Endometrium (tissue), 2 donors: ENCODE measurements around the gene PTPRD.

Source experiments
- FAIRE-seq: peaks from 2 replicates; lab custom pipeline; 2012; peaks lifted over from hg19 to GRCh38; lab: Jason Lieb, UNC
- donor health status: control.
- donor health status: control.

The PTPRD gene

DNA sequence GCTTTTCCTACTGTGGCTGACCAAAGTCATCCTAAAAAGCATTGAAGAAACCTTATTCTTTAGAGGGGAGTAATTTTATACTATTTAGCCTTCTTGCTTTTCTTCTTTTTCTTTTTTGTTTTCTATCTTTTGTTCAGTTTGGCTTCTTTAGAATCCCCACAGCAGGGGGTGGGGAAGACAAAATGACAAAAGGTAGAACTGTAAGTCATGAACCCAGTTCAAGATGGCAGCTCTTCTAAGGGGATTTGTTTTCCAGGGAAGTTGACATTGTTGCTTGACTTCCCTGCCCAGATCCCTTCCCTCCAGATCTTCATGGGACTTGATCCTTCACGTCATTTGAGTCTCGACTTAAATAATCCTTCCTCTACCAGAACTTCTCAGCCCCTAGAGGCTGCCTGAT, 2120.8 kb downstream of the PTPRD start:
- FAIRE-seq, result no peak

DNA sequence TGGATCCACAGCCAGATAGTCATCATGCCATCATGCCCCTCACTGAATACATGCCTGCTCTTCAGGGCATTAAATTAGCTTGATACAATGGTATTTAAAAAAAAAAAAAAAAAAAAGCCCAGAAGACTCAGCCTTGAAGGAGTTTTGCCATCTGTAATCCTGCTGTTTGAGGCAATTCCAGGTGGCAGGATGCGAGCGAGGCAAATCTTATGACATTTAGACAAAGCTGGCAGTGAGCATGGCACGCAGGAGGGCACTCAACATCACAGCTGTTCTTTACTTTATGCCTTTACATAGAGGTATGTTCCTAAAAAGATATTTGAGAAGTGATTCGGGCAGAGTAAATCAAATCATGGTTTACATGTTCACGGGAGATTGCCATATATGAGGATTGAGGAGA, 2121.2 kb downstream of the PTPRD start:
- no peak for FAIRE-seq

DNA sequence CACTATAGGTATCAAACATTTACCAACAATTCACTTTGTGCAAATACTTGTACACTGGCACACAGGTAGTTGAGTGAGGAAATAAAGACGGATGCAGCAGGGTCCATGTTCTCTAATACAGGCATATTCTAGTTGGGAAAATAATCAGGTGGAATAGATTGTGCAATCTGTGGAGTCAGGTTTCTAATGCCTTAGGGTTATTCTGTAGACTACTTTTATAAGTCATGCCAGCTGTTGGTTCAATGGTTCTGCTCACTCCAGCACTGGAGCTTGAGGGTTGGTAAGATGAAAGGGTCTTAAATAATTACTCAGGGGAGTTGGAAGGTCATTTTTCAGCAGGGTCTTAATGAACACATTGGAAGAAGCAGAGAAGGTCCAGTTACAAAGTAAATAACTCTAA, 2123.0 kb downstream of the PTPRD start:
- no peak for FAIRE-seq

DNA sequence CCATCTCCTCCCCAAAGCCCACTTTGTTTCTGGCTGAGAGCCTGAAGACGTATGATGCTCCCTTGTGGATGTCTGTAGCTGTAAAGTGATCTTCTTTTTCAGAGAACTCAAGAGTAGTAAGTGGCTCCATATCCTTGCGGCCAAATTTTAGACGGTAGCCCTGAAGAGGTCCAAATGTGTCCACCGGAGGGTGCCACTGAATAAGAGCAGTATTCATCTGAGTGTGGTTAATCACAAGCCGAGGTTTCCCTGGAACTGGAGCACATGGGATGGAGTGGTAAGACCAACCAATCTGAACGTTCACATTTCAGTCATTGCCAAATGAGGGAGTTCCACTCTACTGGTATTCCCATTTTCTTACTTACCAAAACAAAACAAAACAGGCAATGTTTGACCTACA, 2126.7 kb downstream of the PTPRD start:
- no peak for FAIRE-seq

DNA sequence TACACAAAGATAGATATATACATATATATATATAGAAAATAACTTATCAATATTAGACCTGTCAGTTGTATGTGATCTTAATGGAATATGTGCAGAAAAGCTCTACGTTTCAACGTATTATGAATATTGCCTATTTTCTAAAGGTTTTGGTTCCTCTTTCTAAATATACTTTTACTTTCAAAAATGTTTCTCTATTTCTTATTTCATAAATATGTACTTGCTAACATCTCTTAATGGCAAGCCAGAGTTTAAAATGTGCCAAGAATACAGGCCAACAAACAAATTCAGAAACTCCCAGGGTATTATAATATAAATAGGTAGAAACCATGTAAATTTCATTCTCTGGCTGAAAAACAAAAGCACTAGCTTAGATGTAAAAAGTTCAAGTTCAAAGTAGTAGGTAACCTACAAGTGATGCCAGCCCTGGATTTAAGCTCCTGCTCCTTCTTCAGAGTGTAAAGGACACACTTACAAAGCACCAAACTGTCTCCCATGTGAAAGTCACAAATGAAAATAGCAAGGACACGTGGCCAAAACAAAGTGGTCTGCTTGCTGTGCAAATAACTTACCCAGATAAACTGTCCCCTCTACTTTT, 2128.1 kb downstream of the PTPRD start:
- no peak for FAIRE-seq

DNA sequence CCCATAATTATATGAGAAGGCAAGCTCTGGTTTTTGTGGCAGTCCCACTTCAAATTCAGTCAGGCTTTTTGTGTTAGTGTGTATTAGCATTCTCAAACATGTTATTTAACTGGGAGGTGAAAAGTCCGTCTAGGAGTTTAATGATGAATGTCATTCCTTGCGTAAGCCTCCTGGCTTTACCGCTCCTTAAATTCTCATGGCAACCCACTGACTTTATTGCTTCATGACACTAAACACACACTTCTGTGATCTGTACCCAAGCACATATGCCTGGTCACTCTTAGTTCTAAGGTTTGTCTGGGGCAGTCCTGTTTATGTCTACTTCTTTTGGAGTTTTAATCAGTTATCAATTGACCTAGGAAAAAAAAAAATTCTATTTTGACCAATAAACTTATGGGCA, 2135.4 kb downstream of the PTPRD start:
- no peak for FAIRE-seq

DNA sequence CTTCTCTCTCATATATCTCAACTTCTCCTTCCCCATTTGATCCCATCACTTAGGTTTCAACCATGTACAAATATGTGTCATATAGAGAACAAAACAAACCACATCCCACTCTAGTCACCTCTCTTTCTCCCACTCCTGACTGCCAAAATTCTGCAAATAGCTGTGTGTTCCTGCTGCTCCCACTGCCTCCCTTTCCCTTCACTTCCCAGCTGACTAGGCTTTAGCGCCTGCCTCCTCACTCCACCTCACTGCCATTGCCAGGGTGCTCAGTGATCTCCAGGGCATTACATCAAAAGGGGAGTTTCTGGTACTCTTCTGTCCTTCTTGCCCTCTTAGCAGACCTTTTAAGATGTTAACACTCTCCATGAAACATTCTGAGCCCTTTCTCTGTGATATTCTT, 2137.9 kb downstream of the PTPRD start:
- FAIRE-seq, result no peak

DNA sequence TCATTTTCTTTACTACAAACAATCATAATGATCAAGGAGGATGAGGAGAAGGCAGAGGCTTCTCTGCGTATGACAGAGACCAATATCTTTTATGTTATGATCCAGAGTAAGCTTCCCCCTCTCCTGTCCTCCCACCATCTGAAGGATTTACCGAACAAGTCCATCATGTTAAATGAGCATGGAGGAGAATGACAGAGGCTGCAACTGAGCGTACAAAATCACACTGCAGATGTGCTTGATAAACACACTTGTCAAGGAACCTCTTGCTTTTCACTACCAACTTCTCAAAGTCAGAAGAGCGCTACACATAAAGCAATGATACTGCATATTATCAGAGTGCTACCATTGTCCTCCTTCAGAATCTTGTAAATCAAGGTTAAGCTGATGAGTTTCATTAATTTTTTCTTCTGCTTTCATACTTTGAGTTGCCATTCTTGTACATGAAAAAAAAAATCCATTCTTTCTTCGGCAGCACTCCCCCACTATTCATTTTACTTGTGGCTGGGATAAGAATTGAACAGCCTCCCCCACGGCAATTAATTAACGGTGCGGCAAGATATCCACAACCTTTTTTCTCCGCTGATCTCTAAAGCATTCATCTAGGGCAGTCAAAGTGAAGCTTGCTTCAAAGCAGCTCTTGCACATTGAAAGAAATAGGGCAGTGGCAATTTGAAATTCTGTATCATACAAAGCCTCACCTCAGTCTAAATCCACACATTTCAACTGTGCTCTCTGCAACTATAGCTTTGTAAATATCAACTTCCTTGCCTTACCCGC, 2139.4 kb downstream of the PTPRD start:
- FAIRE-seq, result no peak

DNA sequence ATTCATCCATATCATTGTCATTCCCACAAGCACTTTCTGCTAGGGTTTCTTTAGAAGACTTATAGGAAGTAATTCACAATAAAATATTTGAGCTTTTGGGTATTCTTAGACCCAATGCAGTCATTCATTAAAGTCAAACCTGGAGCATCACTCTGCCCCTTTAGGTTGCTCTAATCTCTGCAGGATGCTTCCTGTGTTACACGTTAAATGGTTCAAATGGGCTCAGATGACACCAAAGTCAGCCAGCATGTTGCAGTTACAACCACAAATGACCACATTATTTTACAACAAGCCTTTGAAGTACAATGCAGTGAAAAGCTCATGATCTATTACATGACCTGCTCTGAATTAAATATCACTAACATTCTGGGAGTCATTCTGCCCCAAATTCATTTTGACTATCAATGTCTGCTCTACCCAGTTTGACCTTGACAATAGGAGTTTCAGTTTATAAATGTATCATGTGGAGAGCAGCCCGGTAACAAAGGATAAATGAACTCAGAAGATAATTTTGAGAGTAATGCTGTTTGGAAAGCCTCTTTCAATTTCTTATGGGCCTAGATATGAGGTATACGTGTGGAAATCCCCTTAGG, 2144.7 kb downstream of the PTPRD start:
- no peak for FAIRE-seq

DNA sequence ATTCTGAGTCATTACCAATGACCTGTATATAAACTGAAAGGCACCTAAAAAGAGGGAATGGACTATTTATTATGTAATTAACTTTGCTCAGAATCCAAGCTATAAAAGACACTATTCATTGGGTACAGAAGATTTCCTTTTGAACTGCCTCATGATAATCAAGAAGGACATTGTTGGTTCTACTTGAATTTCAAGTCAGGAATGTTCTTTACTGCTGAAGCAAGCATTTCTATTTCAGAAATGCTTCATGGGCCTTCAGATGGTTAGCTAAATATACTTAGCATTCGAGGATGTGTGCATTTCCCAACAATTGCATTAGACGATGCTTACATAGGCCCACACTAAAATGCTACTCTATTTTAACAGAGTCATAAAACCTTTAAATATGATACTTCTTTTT, 2155.0 kb downstream of the PTPRD start:
- FAIRE-seq, result no peak

DNA sequence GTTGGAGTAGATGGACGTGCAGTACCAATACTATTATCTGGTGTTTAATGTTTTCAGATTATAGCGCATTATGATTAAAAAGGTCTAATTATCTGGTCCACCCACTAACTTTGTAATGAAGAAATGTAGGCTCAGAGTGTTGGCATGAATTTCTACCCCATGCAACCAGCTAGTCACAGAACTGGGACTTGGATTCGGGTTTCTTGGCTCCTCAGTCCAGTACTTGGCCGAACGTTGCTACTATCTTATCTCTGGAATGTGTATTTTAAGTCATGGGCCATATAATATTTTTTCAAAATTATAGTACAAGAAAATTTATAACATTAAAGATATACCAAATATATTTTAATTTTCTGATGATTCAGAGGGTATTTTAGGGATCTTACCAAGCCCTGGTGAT, 2155.7 kb downstream of the PTPRD start:
- no peak for FAIRE-seq

DNA sequence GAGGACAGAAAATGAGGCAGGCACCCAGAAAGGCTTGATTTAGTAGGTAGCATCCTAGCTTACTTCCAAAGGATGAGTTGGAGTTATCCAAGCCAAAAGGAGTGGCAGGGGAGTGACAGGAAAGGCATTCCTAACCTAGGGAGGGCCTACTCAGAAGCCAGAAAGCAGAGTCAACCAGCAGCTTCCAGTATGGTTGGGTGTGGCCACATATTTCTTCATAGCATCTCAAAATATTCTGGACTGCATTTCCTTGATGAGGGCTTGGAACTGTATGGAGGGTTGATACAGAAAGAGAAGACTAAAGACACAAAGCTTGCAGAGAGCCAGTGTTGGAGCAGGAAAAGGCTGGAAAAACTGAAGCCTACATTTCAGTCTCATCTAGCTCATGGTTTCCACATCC, 2156.5 kb downstream of the PTPRD start:
- no peak for FAIRE-seq

DNA sequence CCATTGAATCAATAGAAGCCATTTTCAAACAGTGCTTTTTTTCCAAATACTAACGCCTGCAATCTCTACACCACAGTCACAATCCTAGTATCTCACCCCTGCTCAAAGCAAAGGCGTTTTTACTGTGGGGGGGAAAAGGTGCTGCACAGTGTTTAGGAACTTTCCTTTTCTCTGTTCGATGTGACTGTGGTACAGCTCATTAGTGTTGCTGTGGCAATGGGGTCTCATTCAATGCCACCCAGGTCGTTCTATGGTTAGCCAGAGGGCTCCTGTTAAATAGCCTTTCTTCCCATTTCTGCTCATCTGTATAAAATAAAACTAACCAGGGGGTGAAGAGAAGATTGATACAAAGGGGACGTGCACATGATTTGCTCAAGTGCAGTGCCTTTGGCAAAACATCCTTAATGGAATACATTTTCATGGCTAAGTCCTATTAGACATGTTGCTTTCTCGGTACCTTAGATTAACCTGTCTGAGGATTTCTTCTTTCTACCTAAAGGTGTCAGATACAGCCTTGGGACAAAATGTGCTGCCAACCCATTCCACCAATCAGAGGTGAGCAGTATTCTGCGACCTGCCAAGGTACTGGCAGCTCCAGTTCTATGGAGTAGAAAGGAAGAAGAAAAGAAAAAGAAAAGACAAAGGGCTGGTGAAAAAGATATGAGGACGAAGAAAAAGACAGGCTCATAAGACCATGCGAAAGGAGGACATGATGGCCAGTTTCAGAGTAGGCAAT, 2161.8 kb downstream of the PTPRD start:
- FAIRE-seq, result no peak

DNA sequence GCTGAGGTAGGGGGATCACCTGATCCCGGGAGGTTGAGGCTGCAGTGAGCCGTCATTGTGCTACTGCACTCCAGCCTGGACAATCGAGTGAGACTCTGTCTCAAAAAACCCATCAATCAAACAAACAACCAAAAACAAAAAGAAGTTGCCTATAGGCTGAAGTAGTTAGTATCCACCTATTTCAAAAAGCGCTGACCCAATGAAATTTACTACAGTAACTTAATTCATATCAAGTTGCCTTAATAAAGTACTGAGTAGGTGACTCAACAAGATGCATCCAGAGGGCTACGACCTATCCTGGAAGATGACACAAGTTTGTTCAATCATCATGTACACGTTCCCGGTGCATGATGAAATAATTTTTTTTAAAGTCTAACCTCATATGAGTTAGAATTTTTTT, 2164.6 kb downstream of the PTPRD start:
- FAIRE-seq, result no peak

DNA sequence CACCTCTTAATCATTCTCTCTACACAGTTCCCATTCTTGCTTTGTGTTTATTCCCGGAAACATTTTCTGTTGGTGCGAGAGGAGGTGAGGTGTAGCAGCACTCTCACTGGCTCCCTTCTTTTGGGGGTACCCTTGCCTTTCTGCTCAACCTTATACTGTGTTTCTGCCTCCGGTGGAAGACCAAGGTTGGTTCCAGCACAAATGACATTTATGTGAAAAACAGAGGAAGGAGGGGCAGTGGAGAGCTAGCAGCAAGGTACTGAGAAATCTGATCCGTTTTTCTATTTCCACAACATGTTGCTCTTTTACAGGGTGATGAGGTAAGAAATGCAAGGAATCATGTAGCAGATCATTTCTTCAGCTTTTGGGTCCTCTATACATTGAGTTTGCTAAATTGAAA, 2165.2 kb downstream of the PTPRD start:
- no peak for FAIRE-seq

DNA sequence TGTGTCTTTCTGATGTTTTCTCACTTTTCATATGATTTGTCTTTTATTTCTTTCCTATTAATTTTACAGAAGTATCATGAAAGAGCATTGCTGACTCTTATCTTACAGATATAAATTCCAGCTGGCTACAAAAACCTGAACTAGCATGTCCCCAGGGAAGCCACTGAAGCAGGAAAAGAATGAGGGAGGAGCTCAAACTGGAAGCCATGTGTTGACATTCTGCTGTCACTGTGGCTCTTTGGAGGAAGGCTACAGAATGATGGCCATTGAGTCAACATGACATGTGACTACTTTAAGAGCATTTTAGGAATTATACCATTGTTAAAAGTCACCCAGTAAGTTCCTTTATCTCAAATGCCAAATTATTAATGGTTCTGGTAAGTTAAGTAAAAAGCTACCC, 2174.9 kb downstream of the PTPRD start:
- FAIRE-seq, result no peak

DNA sequence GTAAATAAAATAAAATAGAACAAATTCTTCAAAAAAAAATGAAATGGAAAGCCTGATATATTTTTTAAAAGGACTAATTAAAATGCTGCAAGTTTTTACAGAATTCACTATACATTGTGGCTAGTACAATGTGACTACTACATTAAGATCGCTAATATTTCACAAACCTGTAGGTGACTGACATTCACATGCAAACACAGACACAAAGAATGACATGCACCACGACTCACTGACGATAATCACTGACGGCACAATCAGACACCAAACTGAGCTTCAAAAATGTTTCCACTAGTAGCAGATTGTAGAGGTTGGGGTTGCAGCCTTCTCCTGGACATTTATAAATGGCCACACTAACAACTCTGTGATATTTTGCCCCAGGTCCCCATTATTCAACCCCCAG, 2175.5 kb downstream of the PTPRD start:
- FAIRE-seq, result no peak

DNA sequence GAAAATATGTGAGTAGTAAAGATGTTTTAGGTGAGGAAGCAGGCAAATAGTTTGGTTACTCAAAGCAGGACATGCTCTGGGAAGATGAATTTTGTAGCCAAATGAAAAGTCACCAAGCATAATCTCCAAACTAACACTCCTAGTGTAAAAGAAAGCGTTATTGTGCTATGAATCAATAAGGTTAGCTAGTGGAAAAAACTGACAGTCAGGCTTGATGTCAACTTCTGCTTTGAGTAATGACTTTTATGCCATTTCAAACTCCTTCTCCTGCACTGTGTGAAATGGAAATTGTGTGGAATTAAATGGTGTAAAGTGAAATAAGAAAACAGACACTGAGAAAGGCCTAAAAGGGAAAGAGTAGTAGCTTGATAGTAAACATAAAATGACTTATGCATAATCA, 2176.0 kb downstream of the PTPRD start:
- FAIRE-seq, result no peak

DNA sequence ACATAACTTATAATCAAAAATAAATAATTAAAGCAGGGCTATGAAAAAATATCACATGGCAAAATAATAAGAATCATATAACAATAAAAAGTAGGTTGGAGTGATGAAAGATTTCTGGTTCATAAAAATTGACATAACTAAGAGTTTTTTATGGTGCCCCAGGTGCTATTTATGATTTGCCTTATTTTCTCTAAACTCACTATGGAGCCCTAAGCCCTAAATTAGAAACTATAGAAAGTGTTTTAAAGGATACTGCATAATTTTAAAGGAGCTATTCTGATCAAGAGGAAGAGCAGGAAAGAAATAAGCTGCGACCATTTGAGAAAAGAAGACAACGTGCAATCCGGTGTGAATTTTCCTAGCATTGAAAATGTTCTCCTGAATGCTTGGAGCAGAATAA, 2178.2 kb downstream of the PTPRD start:
- FAIRE-seq, result no peak

DNA sequence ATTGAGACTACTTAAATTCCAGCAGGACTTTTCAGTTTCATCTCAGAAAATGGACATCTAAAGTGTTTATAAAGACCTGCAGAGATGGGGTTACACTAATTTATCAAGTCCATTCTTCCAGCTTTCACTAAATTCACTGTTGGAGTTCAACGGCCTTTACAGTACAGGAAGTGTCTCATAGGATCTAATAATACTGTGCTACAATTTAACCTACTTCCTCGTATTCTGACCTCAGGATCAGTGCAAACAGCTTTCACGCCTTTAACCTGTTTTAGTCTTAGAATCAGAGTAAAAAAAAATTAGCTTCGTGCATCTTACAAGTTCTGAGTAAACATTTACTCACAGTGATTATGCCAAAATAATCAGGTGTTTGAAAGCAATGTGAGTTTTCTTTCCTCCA, 2180.6 kb downstream of the PTPRD start:
- no peak for FAIRE-seq

DNA sequence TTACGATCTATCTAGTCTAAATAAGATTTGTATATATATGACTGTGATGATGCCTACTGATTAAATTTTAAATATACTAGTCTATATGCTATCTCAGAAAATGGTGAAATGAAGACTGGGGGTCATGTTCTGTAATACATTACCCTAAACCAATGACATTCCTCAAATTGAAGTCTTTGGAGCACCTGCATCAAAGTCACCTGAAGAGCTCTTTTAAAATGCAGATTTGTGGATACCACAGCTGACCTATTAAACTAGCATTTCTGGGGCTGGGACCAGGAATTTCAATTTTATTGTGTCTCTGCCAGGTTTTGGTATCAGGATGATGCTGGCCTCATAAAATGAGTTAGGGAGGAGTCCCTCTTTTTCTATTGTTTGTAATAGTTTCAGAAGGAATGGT, 2181.3 kb downstream of the PTPRD start:
- no peak for FAIRE-seq

DNA sequence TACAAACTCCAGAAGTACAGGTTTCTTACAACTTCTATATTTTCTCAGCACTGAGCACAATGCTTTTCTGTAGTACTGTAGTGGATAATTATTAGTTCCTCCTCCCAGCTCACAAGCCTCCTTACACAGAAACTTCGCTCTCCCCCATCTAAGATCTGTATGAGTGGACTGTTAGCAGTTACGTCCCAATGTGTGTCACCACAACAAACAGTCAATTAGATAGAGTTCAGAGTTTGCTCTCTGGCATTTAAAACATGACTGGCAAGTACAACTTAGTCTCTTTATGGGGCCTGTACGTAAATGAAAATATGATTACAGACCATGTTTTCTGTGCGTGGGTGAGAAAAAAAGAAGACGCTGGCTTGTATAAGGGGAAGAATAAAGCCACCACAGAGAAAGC, 2181.9 kb downstream of the PTPRD start:
- FAIRE-seq, result no peak

DNA sequence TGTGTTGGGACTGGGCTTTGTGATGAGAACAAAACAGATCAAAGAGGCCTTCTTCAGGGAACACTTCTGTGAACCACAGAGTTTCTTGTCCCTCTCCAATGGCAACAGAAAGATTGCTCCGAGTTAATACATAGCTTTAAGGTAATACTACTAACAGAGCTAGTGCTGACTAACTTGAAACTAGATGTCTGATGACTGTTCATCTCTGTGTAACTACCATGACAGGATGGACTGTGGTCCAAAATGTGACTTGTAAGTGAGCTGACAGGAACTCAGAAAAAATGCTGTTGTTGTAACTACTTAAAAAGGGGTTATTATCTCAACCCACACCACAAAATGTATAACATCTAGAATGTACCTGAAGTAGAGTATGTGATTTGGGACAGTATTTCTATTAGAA, 2183.0 kb downstream of the PTPRD start:
- FAIRE-seq, result no peak
